Kidney (tissue), 14 donors: ENCODE measurements around the gene SAMD8. TPM values are rescaled to one million over a fixed set of nuclear protein-coding genes. Genes with fewer than 3 reads are reported as not detected.
"Not testable (repeated sequence)": the region's sequence is repeated elsewhere in the genome, so short reads cannot be mapped to it uniquely, and the experiment has no call there.

Experiments
- DNase-seq, 5 donors: peaks; one replicate each; pipeline ENCODE4 v3.0.0-alpha.2; 2013 to 2020
- FAIRE-seq: peaks from 2 replicates; lab custom pipeline; 2012; peaks lifted over from hg19 to GRCh38; lab: Jason Lieb, UNC
- H3K27ac ChIP-seq, 2 donors: one replicate each; pipeline ENCODE4 v1.7.0; 2013; ENCODE audit warnings: low read depth in 2 of 2, low read length in 2 of 2, inconsistent platforms in 1 of 2
- H3K27me3 ChIP-seq: one replicate; pipeline ENCODE4 v1.7.1; 2013; ENCODE audit warnings: low read length, inconsistent platforms; ENCODE audit not compliant: control insufficient read depth, insufficient read depth
- H3K36me3 ChIP-seq, 3 donors: one replicate each; pipeline versions ENCODE4 v1.7.0 to v1.7.1; 2013; ENCODE audit warnings: low read length in 3 of 3, control low read depth in 1 of 3, inconsistent platforms in 1 of 3; ENCODE audit not compliant: insufficient read depth in 3 of 3, control insufficient read depth in 2 of 3
- H3K4me1 ChIP-seq, 3 donors: one replicate each; pipeline versions ENCODE4 v1.7.0 to v1.7.1; 2013; ENCODE audit warnings: low read length in 3 of 3, inconsistent platforms in 1 of 3, low read depth in 1 of 3; ENCODE audit not compliant: control insufficient read depth in 2 of 3, insufficient read depth in 2 of 3
- H3K4me3 ChIP-seq, 3 donors: one replicate each; pipeline versions ENCODE4 v1.7.0 to v1.8.1; 2013; ENCODE audit warnings: low read length in 3 of 3, control low read depth in 1 of 3, inconsistent platforms in 1 of 3
- H3K9ac ChIP-seq, 3 donors: one replicate each; pipeline versions ENCODE4 v1.7.0 to v1.7.1; 2013; ENCODE audit warnings: low read length in 3 of 3, control low read depth in 1 of 3, inconsistent platforms in 1 of 3
- H3K9me3 ChIP-seq, 3 donors: one replicate each; pipeline versions ENCODE4 v1.7.0 to v1.7.1; 2013; ENCODE audit warnings: low read length in 3 of 3, control low read depth in 1 of 3, inconsistent platforms in 1 of 3; ENCODE audit not compliant: control insufficient read depth in 2 of 3, insufficient read depth in 1 of 3
- intact Hi-C: fragments of 100-400 bp; cut with DNase I; formaldehyde crosslinking; loops from one replicate; pipeline ENCODE4 v1.11.1; 2022
- polyA plus RNA-seq: library from polyadenylated mRNA; stranded (reverse); fragments of 350-450 nt; fragmentation: Illumina TruSeq; extraction: RNeasy Lipid Tissue Mini Kit (QIAGEN cat#74804); gene quantifications from one replicate; pipeline ENCODE4 v1.2.3, GENCODE V29; 2014; ENCODE audit warnings: low read depth, low replicate concordance; ENCODE audit not compliant: insufficient read depth
- total RNA-seq: library from RNA; stranded (reverse); fragmentation: NEBNext Ultra II Directional; extraction: Animal tissue kit (Norgen Biotek cat#: 25700); gene quantifications from one replicate; pipeline ENCODE4 v1.2.1, GENCODE V29; 2021
- TF ChIP-seq, protein P1 (sequence below): IDR thresholded peaks from 3 replicates; pipeline ENCODE4 v1.5.1; 2012; ENCODE audit warnings: mild to moderate bottlenecking, moderate library complexity, borderline replicate concordance; ENCODE audit not compliant: insufficient read depth; ENCODE audit errors: extremely low read depth
- donor health status: control.
- donor health status: control.
- donor health status: control.
- donor health status: control.
- donor health status: control.
- donor health status: DM: yes; HTN: yes; CAD: no.
- donor health status: Normal renal cell carcinoma (clear cell type).

The SAMD8 gene
- total and polyA plus RNA-seq, 2 donors from 2014 or later = 5.3 to 20.5 TPM

- H3K4me3 ChIP-seq = no peak overlapping the region
- H3K27ac ChIP-seq = no peak overlapping the region
- DNase-seq (no peak), FAIRE-seq (no peak)
- no peaks in the 10 kb centered on the region for H3K36me3 ChIP-seq
- intact Hi-C loops = no loop called here
- H3K27me3 ChIP-seq = no peaks in the 10 kb centered on the region
- TF ChIP-seq, protein P1, sequence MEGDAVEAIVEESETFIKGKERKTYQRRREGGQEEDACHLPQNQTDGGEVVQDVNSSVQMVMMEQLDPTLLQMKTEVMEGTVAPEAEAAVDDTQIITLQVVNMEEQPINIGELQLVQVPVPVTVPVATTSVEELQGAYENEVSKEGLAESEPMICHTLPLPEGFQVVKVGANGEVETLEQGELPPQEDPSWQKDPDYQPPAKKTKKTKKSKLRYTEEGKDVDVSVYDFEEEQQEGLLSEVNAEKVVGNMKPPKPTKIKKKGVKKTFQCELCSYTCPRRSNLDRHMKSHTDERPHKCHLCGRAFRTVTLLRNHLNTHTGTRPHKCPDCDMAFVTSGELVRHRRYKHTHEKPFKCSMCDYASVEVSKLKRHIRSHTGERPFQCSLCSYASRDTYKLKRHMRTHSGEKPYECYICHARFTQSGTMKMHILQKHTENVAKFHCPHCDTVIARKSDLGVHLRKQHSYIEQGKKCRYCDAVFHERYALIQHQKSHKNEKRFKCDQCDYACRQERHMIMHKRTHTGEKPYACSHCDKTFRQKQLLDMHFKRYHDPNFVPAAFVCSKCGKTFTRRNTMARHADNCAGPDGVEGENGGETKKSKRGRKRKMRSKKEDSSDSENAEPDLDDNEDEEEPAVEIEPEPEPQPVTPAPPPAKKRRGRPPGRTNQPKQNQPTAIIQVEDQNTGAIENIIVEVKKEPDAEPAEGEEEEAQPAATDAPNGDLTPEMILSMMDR = no peak
- H3K9me3 ChIP-seq = no peaks in the 10 kb centered on the region
- no peak overlapping the region for H3K9ac ChIP-seq
- H3K4me1 ChIP-seq = peaks cover 0 to 8% (median 8%) of the 10 kb centered on the region in 3 donors
These were observed 6.5 kb downstream of the SAMD8 start for GRCh38 chr10:75117995-75118394.

DNA sequence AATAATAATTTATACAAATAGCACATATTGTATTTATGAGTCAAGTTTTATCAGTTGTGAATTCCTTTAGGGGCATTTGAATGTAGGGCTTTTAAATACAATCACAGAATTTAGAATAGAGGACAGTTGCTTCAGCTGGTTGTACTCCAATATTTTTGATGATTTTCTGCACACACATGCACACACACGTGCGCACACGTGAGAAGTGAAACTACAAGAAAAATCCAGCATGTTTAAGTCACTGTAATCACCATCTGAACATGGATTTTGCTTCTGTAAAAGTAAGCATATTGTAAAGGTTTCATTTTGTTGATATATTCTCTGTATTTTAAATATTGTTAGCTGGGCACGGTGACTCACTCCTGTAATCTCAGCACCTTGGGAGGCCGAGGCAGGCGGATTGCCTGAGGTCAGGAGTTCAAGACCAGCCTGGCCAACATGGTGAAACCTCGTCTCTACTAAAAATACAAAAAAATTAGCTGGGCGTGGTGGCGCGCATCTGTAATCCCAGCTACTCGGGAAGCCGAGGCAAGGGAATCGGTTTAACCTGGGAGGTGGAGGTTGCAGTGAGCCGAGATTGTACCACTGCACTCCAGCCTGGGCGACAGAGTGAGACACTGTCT is 8.1 kb downstream of the SAMD8 start:
- FAIRE-seq, intact Hi-C loops, H3K4me1 ChIP-seq: not testable (repeated sequence)

GRCh38 chr10:75121322-75121721 is 9.9 kb downstream of the SAMD8 start:
- intact Hi-C loops = no loop called here
- Histone ChIP-seq H3K27ac (no peak overlapping the region), H3K36me3 (no peaks in the 10 kb centered on the region), H3K9me3 (no peaks in the 10 kb centered on the region), H3K9ac (no peak overlapping the region), H3K4me3 (no peak overlapping the region), H3K4me1 (peaks cover 0 to 8% (median 2%) of the 10 kb centered on the region in 3 donors), H3K27me3 (no peaks in the 10 kb centered on the region)
- TF ChIP-seq, protein P1 = no peak
- DNase-seq (no peak), FAIRE-seq (no peak)

More for the DNA sequence above, 8.1 kb downstream of the SAMD8 start:
- not testable (repeated sequence) for H3K36me3 ChIP-seq, H3K27ac ChIP-seq, DNase-seq, H3K9me3 ChIP-seq, H3K27me3 ChIP-seq, H3K4me3 ChIP-seq, H3K9ac ChIP-seq

DNA sequence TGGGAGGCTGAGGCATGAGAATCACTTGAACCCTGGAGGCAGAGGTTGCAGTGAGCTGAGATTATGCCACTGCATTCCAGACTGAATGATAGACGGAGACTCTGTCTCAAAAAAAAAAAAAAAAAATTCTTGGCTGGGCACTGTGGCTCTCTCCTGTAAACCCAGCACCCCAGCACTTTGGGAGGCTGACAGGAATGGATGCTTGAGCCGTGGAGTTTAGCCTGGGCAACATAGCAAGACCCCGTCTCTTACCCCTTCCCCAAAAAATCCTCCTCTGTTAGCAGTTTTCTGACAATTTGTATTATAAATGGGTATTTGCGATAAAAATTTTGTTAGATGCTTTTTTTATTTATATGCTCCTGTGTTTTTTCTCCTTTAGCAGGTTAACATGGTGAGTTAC is 11.0 kb downstream of the SAMD8 start:
- H3K4me1 ChIP-seq = peaks cover 0 to 8% (median 6%) of the 10 kb centered on the region in 3 donors
- TF ChIP-seq, protein P1 = no peak
- no peak overlapping the region for H3K9ac ChIP-seq
- no peak for DNase-seq
- no peaks in the 10 kb centered on the region for H3K27me3 ChIP-seq
- H3K27ac ChIP-seq = no peak overlapping the region
- no peaks in the 10 kb centered on the region for H3K9me3 ChIP-seq
- intact Hi-C loops = no loop called here
- no peaks in the 10 kb centered on the region for H3K36me3 ChIP-seq
- no peak overlapping the region for H3K4me3 ChIP-seq
- no peak for FAIRE-seq
